Bronchial epithelial cell (primary cell): ENCODE measurements around the gene WDR83. TPM values are rescaled to one million over a fixed set of nuclear protein-coding genes. Genes with fewer than 3 reads are reported as not detected.

ENCODE experiments used
- DNase-seq: peaks from one replicate; pipeline ENCODE4 v3.0.0-alpha.2; 2010; ENCODE audit warnings: low read depth
- FAIRE-seq: peaks from 2 replicates; lab custom pipeline; 2011; peaks lifted over from hg19 to GRCh38; lab: Jason Lieb, UNC
- H3K27me3 ChIP-seq: 2 replicates; pipeline ENCODE4 v1.5.1; 2011; ENCODE audit warnings: low read length; ENCODE audit not compliant: control insufficient read depth, insufficient read depth
- H3K36me3 ChIP-seq: 2 replicates; pipeline ENCODE4 v1.5.1; 2011; ENCODE audit warnings: low read length; ENCODE audit not compliant: control insufficient read depth, insufficient read depth
- H3K4me3 ChIP-seq: 2 replicates; pipeline ENCODE4 v1.5.1; 2011; ENCODE audit warnings: mild to moderate bottlenecking, low read depth, low read length, control low read depth
- total RNA-seq: library from RNA; depleted of rRNA; stranded (reverse); fragments of >200 nt; gene quantifications from 2 replicates; pipeline ENCODE4 v1.2.1, GENCODE V29; 2014
- TF ChIP-seq, protein P1 (sequence below): IDR thresholded peaks from 2 replicates; pipeline ENCODE4 v1.5.1; 2011; ENCODE audit warnings: mild to moderate bottlenecking, moderate library complexity, low read length, control low read depth, inconsistent platforms; ENCODE audit not compliant: insufficient read depth, severe bottlenecking

The WDR83 gene
- total RNA-seq, 1 donor from 2014 or later, result 21.1 TPM

DNA sequence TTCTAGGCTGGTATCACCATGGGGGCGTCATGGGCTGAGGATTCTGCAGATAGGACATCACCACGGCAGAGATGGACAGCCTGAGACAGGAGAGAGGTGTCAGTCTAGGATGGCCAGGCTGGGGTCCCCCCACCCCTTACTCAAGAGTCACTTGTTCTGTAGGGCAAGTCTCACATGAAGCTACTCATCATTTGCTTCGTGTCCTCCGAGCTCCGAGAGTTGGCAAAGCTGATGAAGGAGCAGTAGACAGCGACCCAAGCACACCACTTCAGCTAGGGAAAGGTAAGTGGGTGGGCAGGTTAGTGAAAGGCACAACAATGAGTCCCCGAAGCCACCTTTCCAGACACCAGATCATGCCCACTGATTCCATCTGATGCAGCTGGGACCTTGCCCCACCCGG is 1.7 kb downstream of the WDR83 start:
- TF ChIP-seq, protein P1, sequence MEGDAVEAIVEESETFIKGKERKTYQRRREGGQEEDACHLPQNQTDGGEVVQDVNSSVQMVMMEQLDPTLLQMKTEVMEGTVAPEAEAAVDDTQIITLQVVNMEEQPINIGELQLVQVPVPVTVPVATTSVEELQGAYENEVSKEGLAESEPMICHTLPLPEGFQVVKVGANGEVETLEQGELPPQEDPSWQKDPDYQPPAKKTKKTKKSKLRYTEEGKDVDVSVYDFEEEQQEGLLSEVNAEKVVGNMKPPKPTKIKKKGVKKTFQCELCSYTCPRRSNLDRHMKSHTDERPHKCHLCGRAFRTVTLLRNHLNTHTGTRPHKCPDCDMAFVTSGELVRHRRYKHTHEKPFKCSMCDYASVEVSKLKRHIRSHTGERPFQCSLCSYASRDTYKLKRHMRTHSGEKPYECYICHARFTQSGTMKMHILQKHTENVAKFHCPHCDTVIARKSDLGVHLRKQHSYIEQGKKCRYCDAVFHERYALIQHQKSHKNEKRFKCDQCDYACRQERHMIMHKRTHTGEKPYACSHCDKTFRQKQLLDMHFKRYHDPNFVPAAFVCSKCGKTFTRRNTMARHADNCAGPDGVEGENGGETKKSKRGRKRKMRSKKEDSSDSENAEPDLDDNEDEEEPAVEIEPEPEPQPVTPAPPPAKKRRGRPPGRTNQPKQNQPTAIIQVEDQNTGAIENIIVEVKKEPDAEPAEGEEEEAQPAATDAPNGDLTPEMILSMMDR, result no peak
- DNase-seq, result no peak
- peak overlapping the region; percentile 86 for H3K4me3 ChIP-seq
- H3K36me3 ChIP-seq, result peaks cover 9% of the 10 kb centered on the region
- no peaks in the 10 kb centered on the region for H3K27me3 ChIP-seq
- no peak for FAIRE-seq

- FAIRE-seq (no peak), DNase-seq (peak; percentile 51)
- peak overlapping the region; percentile 86 for H3K4me3 ChIP-seq
- peaks cover 9% of the 10 kb centered on the region for H3K36me3 ChIP-seq
- TF ChIP-seq, protein P1, result no peak
- no peaks in the 10 kb centered on the region for H3K27me3 ChIP-seq
Observed at GRCh38 chr19:12668932-12669269, 2.3 kb downstream of the WDR83 start.

DNA sequence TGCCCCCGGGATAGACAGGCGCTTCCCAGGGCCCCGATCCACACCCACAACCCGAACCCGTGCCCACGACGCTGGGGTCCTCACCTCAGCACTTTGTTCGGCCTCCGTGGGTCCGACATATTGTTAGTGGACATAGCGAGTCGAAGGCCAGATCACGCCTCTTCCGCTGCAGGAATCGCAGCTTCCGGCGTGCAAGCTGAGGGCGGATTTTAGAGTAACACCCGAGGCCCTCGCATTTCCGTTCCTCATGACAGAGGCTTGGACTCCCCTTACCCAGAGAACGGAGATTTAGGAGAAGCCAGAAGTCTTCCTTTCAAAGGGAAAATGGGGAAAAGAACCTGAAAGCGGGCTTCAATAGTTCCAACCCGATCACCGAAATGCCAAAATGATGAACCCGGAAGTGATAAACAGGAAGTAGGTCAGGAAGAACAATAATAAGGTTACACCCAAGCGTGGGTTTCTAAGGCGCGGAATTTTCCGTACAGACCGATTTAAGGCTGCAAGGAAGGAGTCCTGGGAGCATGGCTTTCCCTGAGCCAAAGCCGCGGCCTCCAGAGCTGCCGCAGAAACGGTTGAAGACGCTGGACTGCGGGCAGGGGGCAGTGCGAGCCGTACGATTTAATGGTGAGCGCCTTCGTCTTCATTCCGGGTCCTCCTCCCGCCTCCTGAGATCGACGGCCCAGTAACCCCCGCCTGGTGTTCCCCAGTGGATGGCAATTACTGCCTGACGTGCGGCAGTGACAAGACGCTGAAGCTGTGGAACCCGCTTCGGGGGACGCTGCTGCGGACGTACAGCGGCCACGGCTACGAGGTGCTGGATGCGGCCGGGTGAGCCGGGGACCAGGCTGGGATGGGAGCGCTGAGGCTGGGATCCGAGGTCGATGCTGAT is 2.9 kb downstream of the WDR83 start:
- peak overlapping the region; percentile 86 for H3K4me3 ChIP-seq
- TF ChIP-seq, protein P1, result no peak
- DNase-seq (peak; percentile 62), FAIRE-seq (no peak)
- H3K27me3 ChIP-seq, result no peaks in the 10 kb centered on the region
- H3K36me3 ChIP-seq, result peaks cover 13% of the 10 kb centered on the region

DNA sequence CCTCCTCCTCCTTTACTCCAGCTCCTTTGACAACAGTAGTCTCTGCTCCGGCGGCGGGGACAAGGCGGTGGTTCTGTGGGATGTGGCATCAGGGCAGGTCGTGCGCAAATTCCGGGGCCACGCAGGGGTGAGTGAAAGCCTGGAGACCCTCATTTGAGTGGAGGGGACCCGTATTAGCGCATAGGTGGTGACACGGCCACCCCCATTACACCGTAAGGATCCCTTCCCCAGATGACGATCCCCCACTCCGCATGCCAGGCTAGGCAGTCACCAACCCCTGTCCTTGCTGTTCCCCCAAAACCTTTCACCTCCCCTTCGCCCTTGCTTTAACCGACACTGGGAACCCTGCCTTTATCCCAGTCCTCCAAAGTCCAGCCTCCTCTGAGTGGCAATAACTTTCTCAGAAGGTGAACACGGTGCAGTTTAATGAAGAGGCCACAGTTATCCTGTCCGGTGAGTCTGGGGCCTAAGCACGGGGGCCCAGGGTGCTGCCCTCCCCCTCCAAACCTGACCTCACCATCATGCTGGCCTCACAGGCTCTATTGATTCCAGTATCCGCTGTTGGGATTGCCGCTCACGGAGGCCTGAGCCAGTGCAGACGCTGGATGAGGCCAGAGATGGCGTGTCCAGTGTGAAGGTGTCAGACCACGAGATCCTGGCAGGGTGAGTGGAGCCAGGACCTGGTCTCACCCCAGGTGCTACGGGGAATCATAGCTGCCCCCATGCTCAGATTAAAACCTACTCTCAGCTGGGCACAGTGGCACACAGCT is 3.7 kb downstream of the WDR83 start:
- no peak for FAIRE-seq
- DNase-seq, result no peak
- peak overlapping the region; percentile 86 for H3K4me3 ChIP-seq

DNA sequence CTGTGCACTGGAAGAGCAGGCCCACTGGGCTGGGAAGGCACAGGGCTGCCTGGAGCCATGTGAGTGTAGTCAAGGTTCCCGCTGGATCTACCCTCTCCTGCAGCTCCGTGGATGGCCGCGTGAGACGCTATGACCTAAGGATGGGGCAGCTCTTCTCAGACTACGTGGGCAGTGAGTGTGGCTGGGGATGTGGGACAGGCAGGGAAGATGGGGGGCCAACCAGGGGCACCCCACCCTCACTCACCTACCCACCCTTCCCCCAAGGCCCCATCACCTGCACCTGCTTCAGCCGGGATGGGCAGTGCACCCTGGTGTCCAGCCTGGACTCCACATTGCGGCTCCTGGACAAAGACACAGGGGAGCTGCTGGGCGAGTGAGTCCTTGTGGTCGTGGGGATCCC is 6.1 kb downstream of the WDR83 start:
- TF ChIP-seq, protein P1, result no peak
- no peak overlapping the region for H3K4me3 ChIP-seq
- peaks cover 23% of the 10 kb centered on the region for H3K36me3 ChIP-seq
- H3K27me3 ChIP-seq, result no peaks in the 10 kb centered on the region
- no peak for DNase-seq
- no peak for FAIRE-seq

More for the DNA sequence above, 3.7 kb downstream of the WDR83 start:
- peaks cover 11% of the 10 kb centered on the region for H3K36me3 ChIP-seq
- TF ChIP-seq, protein P1, result no peak
- H3K27me3 ChIP-seq, result no peaks in the 10 kb centered on the region
